GM19328 (cell line): ENCODE results near the gene MAPK9.

Experiments used
- ATAC-seq: cut with Tn5 transposase; IDR thresholded peaks from one replicate; pipeline ENCODE4 v1.9.1; 2021; ENCODE audit warnings: mild to moderate bottlenecking, moderate library complexity; ENCODE audit not compliant: unreplicated experiment

The MAPK9 gene

DNA sequence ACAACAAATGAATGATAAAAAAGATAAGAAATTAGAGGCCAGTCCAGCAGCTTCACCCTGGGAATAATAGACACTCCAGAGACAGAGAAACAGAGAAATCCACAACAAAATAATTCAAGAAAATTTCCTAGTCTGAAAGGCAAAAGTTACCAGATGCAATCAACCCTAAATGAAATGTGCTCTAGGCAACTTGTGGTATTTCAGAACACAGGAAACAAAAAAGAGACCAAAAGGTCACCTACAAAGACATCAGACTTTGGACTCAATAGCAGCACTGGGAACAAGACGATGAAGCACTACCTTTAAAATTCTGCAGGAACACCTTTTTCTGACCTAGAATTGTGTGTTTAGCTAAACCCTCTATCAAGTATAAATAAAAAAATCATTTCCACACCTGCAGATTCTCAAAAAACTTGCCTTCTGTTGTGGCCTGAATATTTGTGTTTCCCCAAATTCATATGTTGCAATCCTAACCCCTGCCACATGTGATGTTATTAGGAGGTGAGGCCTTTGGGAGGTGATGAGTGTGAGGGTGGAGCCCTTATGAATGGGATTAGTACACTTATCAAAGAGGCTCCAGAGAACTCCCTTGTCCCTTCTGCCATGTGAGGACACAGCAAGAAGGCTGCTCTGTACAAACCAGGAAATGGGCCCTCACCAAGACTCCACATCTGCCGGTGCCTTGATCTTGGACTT lies 5.9 kb upstream of the MAPK9 start:
- ATAC-seq = no peak

DNA sequence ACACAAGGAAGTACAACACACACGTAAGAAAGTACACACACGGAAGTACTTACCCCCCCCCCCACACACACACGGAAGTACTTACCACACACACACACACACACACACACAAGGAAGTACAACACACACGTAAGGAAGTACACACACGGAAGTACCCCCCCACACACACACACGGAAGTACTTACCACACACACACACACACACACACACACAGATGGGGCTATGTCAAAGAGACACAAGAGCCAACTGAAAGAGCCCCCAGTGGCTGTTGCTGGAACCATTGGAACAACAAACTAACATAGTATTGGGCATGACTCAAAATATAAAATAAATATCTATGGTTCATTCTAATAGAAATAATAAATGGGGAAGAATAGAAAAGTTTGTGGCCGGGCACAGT lies 4.9 kb upstream of the MAPK9 start:
- ATAC-seq = no peak

DNA sequence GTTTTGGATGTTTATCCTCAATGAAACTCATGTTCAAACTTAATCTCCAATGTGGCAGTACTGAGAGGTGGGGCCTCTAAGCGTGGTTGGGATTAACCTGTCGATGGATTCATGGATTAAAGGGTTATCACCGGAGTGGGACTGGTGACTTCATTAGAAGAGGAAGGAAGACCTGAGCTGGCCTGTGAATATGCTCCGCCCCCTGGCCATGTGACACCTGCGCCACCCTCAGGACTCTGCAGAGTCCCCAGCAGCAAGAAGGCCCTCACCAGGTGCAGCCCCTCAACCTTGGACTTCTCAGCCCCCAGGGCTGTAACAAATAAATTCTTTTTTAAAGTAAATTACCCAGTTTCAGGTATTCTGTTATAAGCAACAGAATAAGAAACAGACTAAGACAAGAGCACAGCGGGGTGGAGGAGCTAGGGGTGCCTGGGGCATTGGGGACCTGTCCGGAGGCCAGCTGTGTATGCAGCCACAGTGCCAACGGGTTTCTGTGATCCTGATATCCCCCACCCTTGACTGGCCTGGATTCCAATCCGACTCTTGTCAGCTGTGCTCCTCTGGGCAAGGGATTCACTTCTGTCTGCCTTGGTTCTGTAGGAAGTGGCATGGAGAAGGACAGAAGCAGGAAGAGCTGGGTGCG lies 3.2 kb upstream of the MAPK9 start:
- ATAC-seq = no peak

DNA sequence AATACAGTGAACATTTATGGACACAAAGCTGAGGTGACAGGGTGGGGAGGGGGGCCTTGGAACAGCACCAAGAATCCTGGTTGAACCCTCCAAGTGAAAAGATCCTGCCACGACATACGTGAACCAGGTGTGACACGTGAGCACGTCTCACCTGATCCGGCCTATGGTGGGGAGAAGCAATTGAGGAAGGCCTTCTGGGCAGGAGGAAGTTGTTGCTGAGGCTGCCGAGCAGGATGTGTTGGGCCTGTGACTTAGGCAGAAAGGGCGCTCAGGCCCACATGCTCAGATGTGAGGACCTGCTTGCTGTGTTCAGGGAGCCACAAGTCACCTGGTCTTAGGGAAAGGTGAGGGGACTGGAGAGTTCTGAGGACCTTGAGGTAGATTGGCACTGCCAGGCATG lies 2.5 kb upstream of the MAPK9 start:
- no peak for ATAC-seq

DNA sequence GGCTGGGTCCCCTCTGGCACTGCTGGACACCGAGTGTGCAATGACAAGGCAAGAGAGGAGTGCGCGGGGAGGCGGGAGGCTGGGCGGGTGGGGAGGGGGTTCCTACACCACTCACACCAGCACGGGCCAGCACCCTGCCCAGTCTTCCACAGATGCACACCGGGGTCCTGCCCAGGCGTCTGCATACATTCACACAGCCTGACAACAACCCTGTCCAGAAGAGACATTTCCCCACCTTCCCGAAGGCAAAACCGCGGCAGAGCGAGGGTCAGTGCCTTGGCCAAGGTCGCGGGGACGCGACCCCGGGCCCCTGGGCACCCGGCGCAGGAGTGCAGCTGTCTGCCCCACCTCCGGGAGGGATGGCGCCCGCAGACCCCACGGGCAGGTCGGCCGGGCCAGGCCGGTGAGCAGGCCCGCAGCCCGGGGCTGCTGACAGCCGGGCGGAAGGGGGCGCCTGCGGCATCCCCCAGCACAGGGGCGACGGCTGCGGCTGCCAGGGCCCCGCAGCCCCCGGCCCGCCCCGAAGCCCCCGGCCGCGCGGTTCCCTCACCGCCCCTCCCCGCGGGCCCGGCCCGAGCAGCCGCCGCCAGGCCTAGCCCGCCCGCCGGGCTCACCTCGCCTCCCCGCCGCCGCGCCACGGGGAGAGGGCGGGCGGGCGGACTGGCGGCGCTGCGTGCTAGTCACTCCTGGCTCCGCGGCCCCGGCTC lies 496 bp downstream of the MAPK9 start:
- peak; percentile 33 for ATAC-seq

DNA sequence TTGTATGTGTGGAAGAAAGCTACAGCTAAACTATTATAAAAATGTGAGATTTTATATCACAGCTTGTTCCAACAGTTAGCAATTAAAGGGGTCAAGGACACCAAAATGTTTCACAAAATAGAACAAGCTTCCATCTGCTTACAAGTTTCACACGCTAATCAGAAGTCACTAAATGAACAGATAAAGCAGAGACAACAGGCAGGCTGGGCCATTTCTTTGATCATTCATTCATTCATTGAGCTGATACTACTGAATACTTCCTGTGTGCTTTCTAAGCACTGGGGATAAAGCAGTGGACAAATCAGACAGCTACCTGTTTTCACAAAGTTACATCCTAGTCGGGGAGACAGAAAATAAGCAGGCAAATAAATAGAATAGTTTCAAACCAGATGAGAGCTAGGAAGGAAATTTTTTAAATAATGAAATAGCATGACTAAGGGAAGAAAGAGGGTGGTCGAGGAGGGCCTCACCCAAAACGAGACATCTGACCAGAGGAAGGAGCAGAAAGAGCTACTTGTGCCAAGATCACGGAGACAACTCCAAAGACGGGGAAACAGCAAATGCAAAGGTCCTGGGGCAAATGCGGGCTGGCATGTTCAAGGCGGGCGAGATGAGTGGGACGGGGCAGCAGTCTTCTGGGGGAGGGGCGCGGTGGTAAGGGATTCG lies 1.2 kb downstream of the MAPK9 start:
- no peak for ATAC-seq

DNA sequence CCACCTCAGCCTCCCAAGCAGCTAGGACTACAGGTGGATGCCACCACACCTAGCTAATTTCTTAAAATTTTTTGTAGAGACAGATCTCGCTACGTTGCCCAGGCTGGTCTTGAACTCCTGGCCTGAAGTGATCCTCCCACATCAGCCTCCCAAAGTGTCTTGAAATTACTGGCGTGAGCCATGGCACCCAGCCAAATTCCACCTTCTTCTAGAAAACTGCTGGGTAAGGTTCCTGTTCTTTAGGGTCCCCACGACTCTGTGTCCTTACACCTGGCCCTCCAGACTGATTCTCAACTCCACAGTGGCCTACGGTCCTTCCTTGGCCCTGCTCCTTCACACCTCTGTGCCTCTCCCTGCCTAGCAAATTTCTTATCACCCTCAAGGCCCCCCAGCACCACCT lies 1.9 kb downstream of the MAPK9 start:
- no peak for ATAC-seq

DNA sequence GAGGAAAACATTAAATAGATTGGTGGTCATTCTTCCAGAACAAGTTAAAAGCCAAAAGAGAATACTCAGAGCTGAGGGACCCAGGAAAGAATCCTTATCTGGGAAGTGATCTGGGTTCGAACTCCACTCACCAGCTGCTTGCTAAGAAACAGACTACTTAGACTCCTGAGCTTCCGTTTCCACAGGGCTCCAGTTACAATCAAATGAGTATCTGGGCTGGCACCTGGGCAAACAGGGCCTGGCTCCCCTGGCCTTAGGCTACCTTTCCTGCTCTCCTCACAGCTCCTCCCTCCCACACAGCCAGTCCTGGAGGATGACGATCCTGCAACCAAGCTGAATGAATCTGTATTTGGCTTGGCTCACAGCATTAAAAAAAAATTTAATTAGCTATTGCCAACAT lies 2.5 kb downstream of the MAPK9 start:
- ATAC-seq = no peak

DNA sequence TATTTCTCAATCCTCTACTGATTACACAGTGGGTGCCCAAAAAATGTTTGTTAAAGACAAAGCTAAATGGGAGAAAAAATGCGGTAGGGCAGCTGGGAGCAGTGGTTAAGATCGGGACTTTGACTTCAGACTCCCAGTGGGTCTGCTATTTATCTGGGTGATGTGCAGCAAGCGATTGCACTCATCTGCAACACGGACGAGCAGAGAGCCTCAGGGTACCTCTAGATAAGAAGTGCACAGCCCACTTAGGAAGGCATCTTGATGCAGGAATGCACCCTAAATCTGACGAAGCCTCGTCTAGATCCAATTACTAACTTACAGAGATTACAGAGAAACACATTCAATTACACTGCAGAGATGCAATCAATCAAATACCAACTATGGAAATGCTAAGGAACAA lies 4.0 kb downstream of the MAPK9 start:
- ATAC-seq = no peak

DNA sequence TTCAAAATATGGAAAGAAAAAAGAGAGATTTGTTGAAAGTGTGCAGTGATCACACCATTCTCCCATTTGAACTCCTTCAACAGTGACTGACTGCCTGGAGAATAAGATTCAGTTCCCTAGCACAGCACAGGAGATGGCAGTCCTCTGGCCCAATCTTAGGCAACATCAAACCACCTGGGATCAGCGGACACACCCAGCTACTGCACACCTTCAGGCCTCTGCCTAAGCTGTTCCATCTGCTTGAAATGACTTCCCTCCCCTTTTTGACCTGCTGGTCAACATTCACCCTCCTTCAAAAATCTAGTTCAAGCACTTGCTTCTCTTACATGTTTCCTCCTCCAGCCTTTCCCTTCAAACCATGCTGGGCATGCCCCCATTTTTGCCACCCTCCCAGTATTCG lies 4.5 kb downstream of the MAPK9 start:
- ATAC-seq = no peak

DNA sequence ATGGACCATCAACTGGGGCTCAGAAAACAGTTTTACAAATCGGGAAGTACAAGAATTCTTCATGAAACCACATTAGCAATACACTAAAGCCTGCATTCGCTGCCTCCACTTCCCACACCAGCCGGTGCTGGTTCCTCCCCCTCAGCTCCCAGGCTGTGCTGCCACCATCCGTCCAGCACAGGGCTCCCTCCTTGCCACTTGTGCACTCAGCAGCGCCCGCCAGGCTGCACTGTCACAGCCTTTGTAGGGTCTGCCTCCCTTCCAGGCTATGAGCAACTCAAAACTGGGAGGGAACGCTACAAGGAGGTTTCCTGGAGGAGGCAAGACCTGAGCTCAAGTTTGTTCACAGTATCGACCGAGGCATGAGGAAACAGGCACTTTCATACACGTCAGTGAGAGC lies 7.7 kb downstream of the MAPK9 start:
- ATAC-seq = no peak

DNA sequence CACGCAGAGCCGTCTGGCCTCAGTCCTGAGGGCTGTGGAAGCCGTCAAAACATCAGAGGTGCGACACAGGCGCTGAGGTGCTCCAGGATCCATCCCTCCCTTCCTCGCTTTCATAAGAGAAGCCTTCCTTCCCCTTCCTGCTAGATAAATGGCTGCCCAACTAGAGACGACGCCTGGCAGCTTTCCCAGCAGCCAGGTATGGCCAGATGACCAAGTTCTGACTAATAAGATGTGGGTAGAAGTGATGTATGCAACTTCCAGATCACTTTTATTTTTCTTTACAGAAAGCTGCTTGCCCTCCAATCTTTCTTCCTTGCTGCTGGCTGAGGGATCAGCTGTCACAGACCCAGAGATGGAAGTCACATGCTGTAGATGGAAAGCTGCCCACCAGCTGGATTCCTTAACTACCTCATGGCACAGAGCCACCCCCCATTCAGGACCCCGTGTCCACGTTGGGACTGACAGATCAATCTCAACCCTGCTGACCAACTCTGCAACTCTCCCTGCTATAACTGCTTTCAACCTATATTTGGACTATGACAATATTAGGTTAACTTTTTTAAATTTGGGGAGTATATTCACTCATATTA lies 8.8 kb downstream of the MAPK9 start:
- no peak for ATAC-seq

DNA sequence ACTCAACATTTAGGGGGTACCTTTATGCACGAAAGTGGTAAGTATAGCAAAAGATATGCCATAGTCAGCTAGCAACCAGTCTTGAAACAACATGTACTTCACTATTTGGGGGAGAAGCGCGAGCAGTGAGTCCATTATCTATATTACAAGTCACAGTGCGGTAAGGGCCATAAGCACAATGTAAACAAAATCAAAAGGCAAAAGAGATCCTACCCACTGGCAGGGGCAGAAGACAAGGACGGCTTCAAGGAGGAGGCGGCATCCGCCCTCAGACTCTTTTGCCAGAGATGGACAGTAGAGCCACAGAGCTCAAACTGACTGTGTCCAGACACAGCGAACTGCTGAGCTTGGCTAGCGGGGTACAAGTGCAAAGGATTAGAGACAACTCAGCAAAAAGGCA lies 9.6 kb downstream of the MAPK9 start:
- no peak for ATAC-seq

DNA sequence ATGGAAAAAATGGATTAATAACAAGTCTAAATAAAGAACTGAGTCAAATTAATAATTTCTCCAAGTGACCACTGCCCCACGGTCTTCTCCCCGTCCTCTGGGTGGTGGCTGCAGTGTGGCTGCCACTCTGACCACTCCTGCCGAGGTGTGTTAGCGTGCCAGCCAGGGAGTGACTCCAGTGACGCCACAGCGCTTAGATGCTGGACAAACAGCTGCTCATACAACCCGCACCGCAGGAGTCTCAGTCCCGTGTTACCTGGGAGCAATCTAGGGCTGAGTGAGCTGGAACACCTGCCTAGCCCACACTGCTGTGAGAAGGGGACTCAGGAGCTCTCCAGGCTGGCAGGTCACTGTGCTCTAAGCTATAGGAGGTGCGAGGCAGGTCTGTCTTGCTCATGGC lies 10.2 kb downstream of the MAPK9 start:
- no peak for ATAC-seq

DNA sequence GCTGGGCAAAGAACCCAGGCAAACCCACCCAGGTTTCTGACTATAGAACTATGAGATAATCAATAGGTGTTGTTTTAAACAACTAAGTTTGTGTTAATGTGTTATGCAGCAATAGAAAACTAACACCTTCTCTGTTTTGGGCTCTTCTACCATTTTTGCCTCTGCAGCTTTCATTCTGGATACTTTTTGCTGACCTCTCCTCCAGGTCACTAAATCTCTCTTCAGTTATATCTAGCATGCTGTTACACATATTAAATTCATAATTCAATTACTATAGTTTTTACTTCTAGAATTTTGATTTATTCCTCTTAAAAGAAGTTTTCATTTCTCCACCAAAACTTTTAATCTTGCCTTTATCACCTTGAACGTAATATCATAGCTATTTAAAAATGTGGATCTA lies 17.2 kb downstream of the MAPK9 start:
- ATAC-seq = no peak

DNA sequence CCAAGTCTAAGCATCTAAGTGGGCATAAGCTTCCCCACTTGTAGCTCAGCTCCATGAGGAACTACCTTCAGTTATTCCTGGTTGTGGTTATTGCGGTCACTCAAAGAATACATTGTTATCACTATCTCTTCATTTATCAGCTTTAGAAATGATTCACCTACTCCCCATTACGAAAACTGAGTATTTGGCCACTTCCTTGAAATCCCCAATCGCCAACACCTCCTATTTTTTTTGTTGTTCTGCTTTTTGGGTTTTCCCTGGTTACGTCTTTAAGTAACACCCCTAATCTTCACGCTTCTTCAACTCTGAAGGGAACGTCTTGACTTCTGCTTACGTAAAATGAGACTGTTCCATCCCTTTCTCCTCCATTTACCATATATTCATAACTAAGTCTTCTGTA lies 20.7 kb downstream of the MAPK9 start:
- ATAC-seq = no peak

DNA sequence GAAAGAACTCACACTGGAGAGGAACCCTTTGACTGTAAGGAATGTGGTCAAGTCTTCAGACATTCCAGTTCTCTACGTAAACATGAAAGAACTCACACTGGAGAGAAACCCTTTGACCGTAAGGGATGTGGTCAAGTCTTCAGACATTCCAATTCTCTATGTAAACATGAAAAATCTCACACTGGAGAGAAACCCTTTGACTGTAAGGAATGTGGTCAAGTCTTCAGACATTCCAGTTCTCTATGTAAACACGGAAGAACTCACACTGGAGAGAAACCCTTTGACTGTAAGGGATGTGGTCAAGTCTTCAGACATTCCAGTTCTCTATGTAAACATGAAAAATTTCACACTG lies 32.6 kb downstream of the MAPK9 start:
- no peak for ATAC-seq

DNA sequence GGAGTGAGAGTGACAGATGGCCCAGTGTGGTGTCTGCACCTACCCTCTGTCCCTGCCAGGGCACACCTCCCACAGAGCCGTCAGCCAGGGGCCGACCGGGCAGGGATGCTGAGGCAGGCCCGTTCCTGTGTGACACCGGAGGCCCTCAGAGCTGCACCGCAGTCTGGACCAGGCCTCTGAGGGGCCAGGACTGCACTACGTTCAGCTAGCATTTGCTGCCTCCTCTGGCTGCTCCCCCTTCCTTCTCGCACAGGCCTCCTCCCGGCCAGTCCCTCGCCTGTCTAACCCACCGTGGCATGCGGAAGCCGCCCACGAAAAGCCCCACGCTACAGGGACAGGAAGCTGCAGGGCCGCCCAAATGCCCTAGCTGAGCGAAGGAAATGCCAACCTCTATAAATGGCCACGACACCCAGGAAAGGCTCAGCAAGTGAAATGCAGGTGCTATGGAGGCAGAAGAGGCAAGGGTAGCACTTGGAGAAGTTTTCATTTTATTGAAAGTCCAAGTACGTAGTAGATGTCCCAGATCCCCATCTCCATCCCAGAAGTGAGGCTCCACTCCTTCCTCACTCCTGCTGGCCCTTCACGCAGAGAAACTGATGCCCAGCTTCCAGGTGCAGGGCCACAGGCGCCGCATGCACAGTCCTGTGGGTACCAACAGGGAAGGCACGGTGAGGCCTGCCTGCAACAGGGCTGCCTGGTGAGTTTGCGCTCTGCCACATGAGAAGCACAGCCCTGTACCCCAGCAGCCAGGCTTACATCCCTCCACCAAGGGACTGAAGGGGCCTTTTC lies 38.7 kb downstream of the MAPK9 start:
- ATAC-seq = no peak

DNA sequence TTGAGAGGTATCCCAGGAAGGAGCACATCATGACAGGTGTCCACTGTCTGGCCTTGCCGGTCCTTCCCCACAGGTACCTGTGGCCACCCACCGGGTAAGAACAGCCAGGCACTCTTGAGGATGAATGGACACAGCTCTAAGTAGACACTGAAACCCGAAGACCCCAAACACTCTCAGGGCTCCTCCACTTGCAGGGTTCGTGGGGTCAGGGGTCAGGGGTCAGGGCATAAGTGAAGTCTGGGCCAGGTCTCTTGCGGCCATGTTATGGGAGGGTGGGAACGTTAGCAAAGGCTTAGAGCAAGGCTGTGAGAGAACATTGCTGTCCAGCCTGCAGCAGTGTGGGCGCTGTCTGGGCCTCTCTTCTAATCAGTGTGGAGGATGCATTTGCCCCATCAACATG lies 40.0 kb downstream of the MAPK9 start:
- ATAC-seq = no peak

DNA sequence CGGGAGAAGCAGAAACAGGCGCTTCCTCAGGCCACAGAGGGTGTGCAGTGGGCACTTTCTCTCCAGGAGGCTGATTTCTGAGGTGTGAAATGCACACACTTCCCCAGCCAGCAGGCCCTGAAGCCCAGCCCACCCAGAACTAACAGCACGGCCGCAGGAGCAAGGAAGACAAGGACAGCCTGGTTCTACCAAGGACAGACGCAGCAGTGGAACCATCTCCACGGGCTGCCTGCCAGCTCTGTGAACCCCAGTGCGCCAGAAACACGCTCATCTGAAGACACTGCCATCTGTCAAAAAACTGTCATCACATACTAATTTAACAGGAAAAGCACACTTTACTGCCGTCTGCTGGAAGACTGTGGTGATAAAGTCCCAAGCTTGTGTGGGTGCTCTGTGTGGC lies 40.7 kb downstream of the MAPK9 start:
- no peak for ATAC-seq

DNA sequence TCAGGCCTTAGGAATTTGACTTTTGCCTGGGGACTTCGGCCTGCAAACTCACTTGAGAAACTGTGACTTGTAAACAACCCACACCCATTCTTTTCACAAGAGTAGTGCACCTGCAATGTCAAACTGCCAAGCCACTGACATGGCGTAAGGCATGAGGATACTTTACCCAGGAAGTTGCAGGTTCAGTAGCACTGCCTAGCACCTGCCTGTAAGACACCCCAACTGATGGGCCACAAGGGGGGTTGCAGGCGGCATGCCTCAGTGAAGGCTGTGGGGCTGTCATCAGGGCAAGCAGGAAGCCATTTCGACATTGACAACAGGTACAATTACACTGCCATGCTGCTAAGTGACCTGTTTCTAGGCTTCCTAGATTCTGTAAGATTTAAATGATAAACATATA lies 41.6 kb downstream of the MAPK9 start:
- ATAC-seq = no peak
